COLO668 (cell line): ENCODE data around the gene PAK4.

Experiments
- DNase-seq: peaks from one replicate; lab custom pipeline; 2025; ENCODE audit not compliant: unreplicated experiment; lab: John Stamatoyannopoulos, UW

The PAK4 gene

DNA sequence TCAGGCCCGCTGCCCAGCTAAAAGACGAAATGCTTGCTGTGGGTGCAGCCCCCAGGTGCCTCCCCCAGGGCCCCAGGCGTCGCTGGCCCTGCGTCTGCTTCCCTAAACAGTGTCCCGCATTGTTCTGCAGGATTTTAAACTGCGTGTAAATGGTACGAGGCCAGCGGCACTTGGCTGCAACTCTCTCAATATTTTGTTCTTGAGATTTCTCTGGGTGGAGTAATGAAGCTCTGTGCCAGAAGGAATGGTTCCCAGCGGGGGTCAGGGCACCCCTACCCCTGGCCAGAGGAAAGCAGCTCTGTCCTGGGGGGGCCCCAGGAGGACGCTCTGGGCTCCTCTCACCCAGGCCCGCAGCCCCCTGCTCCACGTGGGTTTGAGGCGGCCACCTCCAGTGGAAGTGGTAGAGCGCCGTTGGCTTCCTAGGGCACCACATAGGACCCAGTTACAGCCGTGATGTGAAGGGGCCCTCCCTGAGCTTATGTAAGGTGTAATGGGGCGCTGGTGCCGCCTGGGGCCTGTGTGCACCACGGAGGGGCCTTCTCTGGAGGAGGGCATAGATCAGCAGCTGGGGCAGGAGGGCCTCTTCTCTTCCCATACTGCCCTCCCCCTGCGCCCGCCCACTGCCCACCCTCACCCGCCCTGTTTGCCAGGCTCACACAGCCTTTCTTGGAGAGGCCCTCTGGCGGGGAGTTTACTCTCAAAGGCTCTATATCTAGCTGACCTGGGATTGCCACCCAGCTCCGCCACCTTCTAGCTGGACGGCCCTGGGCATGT, 19.8 kb downstream of the PAK4 start:
- no peak for DNase-seq

GRCh38 chr19:39146091-39146490, 20.5 kb downstream of the PAK4 start:
- DNase-seq = no peak

- DNase-seq = no peak
Observed at GRCh38 chr19:39146686-39147450, 21.3 kb downstream of the PAK4 start.

- no peak for DNase-seq
Observed at GRCh38 chr19:39147480-39147879, 21.9 kb downstream of the PAK4 start.

GRCh38 chr19:39148939-39149529, 23.4 kb downstream of the PAK4 start:
- no peak for DNase-seq

- DNase-seq = no peak
Observed at GRCh38 chr19:39150235-39150634, 24.6 kb downstream of the PAK4 start.

- no peak for DNase-seq
Observed at GRCh38 chr19:39150807-39151600, 25.4 kb downstream of the PAK4 start.

GRCh38 chr19:39152066-39152465, 26.5 kb downstream of the PAK4 start:
- no peak for DNase-seq

- no peak for DNase-seq
Observed at GRCh38 chr19:39154100-39154628, 28.6 kb downstream of the PAK4 start.

DNA sequence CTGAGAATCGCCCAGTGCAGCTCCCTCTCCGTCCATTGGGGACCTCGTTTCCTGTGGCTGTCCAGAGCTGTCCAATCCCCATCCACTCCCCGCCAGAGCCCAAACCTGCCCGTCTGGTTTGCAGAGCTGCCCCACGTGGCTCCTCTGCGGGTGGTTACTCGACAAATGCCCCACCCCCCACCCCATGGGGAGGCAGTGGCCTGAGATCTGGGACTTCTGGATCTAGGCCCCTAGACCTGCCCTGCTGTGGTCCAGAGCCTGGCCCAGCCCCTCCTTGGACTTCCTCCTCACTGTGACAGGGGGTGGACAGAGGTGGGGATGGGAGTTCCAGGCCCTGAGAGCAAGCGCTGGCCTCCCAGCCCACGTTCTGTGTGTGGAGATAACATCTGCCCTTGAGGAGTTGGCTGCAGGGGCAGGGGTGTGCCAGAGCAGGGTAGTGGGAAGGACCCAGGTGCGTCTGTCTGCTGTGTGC, 29.1 kb downstream of the PAK4 start:
- no peak for DNase-seq

- DNase-seq = no peak
Observed at GRCh38 chr19:39155114-39155700, 29.6 kb downstream of the PAK4 start.

GRCh38 chr19:39155741-39156140, 30.2 kb downstream of the PAK4 start:
- no peak for DNase-seq

DNA sequence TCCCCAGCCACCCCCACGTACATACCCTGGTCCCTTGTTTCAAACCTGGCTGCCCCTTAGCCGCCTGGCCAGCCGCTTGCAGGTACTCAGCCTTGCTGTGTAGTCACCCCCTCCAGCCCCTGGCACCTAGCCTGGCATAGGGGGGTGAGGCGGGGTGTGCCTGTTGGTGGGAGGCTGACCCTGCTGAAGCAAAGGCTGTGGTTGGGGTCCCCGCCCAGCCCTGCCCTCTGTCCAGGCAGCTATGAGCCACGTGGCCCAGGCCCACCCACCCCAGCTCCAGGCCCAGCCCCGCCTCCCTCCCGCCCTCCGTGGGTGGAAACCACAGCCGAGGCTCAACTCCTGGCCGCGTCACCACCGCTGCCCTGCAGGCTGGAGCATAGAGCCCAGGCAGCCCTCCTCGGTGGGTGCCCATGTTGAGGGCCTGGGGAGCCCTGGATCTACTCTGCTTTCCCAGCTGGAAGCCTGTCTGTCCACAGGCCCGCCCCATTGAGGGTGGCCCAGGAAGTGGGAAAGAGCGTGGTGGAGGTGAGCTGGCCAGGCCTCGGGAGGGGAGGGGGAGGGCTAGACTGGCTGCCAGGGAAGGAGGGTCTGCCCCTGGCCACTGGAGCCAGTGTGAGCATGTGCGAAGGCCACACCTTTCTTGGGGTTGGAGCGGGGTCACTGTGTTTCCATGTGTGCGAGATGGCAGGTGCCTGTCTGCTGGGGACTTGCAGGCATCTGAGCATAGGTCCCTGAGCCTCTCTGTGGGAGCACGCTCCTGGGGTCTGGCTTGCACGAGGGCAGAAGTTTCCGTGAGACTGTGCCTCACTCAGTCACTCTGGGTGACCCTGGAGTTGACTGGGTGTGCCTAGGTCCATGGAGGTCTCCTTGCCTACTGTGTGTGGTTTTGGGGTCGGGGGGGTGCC, 31.0 kb downstream of the PAK4 start:
- DNase-seq = no peak

DNA sequence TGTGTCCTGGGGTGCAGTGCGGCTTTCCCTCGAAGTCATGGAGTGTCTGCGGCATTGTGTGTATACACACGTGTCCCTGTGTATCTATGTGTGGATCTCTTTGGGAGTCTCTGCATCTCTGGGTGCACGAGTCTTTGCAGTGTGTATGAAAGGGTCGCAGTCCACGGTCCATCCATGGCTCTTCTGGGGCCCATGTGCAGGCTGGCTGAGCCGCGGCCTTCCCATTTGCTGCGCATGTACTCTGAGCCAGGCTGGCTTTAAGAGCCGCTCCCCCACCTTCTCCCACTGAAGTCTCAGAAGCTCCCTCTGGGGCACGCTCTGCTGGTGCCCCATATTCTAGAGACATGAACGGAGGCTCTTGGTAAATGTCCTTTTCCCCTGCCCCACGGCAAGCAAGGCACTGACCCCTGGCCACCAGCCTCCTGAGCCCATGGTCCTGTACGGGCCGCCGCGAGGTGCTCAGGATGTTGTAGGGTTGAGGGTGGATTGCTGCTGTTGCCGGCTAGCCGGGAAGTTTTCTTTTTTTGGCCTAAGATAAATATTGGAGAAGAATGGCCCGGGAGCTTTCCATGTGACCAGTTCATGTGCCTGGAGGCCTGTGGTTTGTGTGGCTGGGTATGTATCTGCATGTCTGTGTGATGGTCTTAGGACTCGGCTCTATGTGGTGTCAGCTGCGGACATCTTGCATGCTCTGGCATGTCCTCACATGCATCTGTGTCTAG, 31.9 kb downstream of the PAK4 start:
- no peak for DNase-seq

DNA sequence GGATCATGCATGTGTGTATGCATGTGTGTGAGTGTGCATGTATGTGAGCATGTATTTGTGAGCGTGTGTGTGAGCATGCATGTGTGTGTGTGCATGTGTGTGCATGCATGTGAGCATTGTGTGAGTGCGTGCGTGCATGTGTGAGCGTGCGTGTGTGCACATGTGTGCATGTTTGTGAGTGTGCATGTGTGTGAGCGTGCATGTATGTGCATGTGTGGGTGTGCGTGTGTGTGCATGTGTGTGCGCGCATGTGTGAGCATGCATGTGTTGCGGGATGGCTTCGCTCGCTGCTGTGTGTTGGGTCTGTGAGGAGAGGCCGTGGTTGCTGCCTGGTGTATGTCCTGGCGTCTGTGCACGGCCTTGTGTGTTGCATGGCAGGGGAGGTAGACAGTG, 32.4 kb downstream of the PAK4 start:
- DNase-seq = no peak

- DNase-seq = no peak
Observed at GRCh38 chr19:39158646-39159260, 33.2 kb downstream of the PAK4 start.

DNA sequence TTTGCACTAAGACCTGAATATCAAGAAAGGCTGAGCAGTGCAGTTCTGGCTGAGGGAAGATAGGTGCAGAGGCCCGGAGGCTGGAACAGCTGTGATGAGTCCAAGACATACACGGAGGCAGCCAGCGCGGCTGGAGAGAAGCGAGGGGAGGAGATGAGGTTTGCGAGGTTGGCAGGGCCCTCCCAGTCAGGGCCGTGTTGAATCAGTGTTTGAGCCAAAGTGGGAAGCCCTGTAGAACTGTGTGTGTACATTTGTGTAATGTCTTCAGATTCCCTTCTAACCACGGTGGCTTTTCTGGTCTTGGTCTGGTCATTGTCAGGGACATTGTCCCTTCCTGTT, 34.9 kb downstream of the PAK4 start:
- no peak for DNase-seq

DNA sequence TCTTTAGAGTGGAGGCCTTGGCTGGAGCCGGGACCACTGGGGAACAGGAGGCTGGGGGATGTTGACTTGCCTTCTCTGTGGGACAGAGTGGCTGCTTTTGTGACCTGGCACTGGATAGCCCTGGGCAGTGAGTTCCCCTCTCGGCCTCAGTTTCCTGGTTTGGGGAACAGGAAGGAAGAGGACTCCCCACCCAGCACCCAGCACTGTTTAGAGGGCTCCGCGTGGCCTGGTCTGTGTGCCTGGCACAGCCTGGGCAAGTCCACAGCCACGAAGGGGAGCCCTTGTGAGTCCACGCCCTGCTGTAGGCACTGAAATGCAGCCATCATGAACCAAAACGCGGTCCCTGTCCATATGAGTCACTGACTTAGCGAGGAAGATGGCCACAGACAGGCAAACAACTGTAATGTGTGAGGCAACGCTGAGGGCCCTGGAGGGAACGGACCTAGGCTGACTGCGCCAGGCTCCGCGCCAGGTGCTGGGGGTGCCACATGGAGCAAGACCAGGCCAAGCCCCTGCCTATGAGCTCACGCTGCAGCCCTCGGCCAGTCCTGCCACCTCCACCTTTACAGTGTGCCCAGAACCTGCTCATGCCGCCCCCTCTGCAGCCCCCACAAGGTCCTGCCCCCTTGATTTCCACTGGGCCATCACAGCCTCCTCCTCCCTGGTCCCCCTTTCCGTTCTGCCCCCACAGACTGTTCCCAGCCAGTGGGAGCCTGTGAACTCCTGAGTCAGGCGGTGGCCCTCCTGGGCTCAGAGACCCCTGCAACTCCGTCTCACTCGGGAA, 35.5 kb downstream of the PAK4 start:
- DNase-seq = no peak
